ENCODE data around the gene POGZ.

DNA sequence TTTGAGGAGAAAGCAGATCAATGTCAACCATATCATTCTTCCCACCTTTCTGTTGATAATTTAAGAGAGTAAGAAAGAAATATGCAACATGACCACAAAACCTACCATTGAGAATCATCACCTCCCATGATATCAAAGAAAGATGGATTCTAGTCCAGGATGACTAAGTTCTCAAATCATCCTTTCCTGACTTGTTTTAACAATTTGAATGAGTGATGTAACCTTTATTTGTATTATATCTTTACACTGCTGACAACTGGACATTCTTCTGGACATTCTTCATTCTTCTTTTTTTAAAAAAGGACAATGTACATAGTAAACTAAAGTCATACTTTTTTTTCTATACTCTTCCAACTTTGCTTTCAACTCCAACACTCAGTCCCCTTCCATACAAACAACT is 50.4 kb downstream of the POGZ start:
- TF ChIP-seq, protein P1, sequence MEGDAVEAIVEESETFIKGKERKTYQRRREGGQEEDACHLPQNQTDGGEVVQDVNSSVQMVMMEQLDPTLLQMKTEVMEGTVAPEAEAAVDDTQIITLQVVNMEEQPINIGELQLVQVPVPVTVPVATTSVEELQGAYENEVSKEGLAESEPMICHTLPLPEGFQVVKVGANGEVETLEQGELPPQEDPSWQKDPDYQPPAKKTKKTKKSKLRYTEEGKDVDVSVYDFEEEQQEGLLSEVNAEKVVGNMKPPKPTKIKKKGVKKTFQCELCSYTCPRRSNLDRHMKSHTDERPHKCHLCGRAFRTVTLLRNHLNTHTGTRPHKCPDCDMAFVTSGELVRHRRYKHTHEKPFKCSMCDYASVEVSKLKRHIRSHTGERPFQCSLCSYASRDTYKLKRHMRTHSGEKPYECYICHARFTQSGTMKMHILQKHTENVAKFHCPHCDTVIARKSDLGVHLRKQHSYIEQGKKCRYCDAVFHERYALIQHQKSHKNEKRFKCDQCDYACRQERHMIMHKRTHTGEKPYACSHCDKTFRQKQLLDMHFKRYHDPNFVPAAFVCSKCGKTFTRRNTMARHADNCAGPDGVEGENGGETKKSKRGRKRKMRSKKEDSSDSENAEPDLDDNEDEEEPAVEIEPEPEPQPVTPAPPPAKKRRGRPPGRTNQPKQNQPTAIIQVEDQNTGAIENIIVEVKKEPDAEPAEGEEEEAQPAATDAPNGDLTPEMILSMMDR (conservative IDR thresholded peaks at IDR 0.05; ENCODE audit: low read depth, low read length) = no peak
- TF ChIP-seq POLR2A (IDR thresholded peaks at IDR 0.05; ENCODE audit: low read depth, low read length) = no peak
- no peak for TF ChIP-seq MAZ (IDR thresholded peaks at IDR 0.05; ENCODE audit: borderline replicate concordance, low read depth, low read length)
- no peak for TF ChIP-seq RAD21 (IDR thresholded peaks at IDR 0.05; ENCODE audit: low read length)
- TF ChIP-seq BHLHE40 (IDR thresholded peaks at IDR 0.05; ENCODE audit: low read depth, low read length) = no peak
- TF ChIP-seq MXI1 (IDR thresholded peaks at IDR 0.05; ENCODE audit: borderline replicate concordance, low read depth, low read length) = no peak
- no peak for TF ChIP-seq CEBPB (IDR thresholded peaks at IDR 0.05; ENCODE audit: low read depth, low read length)
- TF ChIP-seq, protein P2, sequence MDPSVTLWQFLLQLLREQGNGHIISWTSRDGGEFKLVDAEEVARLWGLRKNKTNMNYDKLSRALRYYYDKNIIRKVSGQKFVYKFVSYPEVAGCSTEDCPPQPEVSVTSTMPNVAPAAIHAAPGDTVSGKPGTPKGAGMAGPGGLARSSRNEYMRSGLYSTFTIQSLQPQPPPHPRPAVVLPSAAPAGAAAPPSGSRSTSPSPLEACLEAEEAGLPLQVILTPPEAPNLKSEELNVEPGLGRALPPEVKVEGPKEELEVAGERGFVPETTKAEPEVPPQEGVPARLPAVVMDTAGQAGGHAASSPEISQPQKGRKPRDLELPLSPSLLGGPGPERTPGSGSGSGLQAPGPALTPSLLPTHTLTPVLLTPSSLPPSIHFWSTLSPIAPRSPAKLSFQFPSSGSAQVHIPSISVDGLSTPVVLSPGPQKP (IDR thresholded peaks at IDR 0.05; ENCODE audit: borderline replicate concordance, low read depth, low read length) = no peak
- no peak for TF ChIP-seq RFX5 (IDR thresholded peaks at IDR 0.05; ENCODE audit: low read depth, low read length)
- TF ChIP-seq MAFK (IDR thresholded peaks at IDR 0.05; ENCODE audit: low read depth, low read length) = no peak
- no peak for TF ChIP-seq SMC3 (IDR thresholded peaks at IDR 0.05; ENCODE audit: low read depth, low read length)
- TF ChIP-seq RCOR1 (IDR thresholded peaks at IDR 0.05; ENCODE audit: insufficient replicate concordance, low read length) = no peak

Measured in IMR-90 (cell line).